ENCODE results near the gene FNIP2. TPM values are rescaled to one million over a fixed set of nuclear protein-coding genes. Genes with fewer than 3 reads are reported as not detected.

The FNIP2 gene
- total and polyA plus RNA-seq, 10 of the 15 experiments (the other 5 are each of a cell fraction or from before 2014, with no cell fraction given): 0.03 to 0.38 (median 0.15) TPM

DNA sequence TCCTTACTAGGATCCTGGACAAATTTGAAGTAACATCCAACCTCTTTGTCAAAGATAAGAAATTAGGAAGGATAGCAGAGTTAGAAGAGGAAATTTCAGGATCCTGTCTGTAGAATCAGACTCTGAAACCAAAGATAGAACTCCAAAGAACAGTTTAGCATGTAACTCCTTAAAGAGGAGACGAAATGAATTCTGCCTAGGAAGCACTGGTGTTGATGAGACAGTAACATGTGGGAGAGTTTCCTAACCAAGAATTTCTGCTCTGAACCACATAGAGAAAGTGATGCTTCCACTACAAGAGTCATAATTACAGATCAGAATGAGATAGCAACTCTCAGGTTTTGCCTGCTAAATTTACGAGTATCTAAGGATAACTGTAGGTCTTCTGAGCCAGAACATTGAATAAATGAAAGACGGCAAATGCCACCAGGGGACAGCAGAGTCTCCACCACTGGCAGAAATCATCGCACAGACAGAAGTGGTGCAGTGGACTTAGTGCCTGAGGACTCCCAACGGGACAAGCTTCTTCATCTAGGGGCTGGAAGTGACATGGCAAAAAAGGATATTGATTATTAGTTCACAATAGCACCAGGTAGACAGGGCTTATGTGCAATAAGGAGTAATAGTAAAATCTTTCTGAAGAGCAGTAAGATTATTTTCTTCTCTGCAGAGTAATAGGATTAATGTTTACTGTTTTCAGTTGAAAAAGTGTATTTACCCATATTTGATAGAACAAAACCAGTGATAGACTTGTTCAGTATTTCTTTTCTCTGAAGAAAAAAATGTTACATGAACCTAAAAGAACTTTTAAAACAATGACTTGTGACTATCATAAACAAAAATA is 38.9 kb upstream of the FNIP2 start (continued):
- 0 out of 2 replicates have a peak, but pooled peaks have one; percentile 14 for TF ChIP-seq RFX5 (IDR thresholded peaks at IDR 0.05; ENCODE audit: low read depth, low read length)
- TF ChIP-seq, protein P1, sequence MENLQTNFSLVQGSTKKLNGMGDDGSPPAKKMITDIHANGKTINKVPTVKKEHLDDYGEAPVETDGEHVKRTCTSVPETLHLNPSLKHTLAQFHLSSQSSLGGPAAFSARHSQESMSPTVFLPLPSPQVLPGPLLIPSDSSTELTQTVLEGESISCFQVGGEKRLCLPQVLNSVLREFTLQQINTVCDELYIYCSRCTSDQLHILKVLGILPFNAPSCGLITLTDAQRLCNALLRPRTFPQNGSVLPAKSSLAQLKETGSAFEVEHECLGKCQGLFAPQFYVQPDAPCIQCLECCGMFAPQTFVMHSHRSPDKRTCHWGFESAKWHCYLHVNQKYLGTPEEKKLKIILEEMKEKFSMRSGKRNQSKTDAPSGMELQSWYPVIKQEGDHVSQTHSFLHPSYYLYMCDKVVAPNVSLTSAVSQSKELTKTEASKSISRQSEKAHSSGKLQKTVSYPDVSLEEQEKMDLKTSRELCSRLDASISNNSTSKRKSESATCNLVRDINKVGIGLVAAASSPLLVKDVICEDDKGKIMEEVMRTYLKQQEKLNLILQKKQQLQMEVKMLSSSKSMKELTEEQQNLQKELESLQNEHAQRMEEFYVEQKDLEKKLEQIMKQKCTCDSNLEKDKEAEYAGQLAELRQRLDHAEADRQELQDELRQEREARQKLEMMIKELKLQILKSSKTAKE (IDR thresholded peaks at IDR 0.05; ENCODE audit: low read depth, poor library complexity, severe bottlenecking): peak; percentile 17

DNA sequence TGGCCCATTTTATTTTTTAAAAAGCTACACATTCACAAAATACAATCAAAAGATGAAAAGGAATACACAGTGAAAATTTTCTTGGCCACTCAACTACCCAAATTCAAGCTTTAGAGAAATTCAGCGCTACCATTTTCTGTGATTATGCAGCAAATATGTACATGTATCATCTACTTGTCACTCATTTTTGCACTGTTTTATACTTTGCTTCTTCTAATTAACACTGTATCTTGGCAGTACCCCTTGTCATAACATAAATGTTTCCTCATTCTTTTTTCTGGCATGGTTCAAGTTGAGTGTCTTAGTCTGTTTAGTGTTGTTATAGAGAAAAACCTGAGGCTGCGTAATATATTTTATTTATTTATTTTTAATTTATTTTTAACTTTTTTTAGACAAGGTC is 30.0 kb upstream of the FNIP2 start:
- H3K9ac ChIP-seq (ENCODE audit: control insufficient read depth, insufficient read depth, low read length): no peak overlapping the region
- no peaks in the 10 kb centered on the region for H4K20me1 ChIP-seq (ENCODE audit: control insufficient read depth, insufficient read depth)
- SMC1A ChIA-PET (ENCODE audit: uncharacterized antibody, unreplicated experiment): interaction anchor here (0.6 to 0.7 kb wide), 2 partner anchors 17 to 59 kb away, joined by 3 read pairs; no protein-coding TSS in a partner anchor
- POLR2A ChIA-PET: no interaction called here
- RAD21 ChIA-PET (ENCODE audit: unreplicated experiment): interaction anchor here (1.3 kb wide), 1 partner anchor 277 kb away, joined by 3 read pairs; no protein-coding TSS in a partner anchor
- no peak overlapping the region for H3K4me2 ChIP-seq (ENCODE audit: control insufficient read depth, insufficient read depth)
- ATAC-seq (no peak), FAIRE-seq (no peak), DNase-seq (ENCODE audit: low read depth, low spot score) (no peak)
- H2AFZ ChIP-seq (ENCODE audit: control insufficient read depth, low read depth, low read length): no peak overlapping the region
- WGBS (ENCODE audit: insufficient coverage, insufficient replicate concordance, low lambda C conversion rate, missing lambda C conversion rate): 98% methylated on average over 2 of the region's 2 CpGs
- H3K79me2 ChIP-seq (ENCODE audit: control insufficient read depth, insufficient read depth, low read length): no peaks in the 10 kb centered on the region
- H3K27me3 ChIP-seq (replicated peaks in 1 of 2; ENCODE audit: control insufficient read depth in 2 of 2, insufficient read depth in 2 of 2, low read length in 1 of 2): 0 out of 4 replicates have a peak, but pooled peaks cover 0 to 4% of the 10 kb centered on the region in 2 experiments
- H3K27ac ChIP-seq (ENCODE audit: control insufficient read depth, insufficient read depth): no peak overlapping the region
- in situ Hi-C loops (cut with MboI): no loop called here
- no peaks in the 10 kb centered on the region for H3K4me1 ChIP-seq (ENCODE audit: control insufficient read depth, insufficient read depth, low read length)
- CTCF ChIA-PET: interaction anchor here (0.9 kb wide), 1 partner anchor 107 kb away, joined by 3 read pairs; no protein-coding TSS in a partner anchor
- BruUV-seq (replicated peaks): no TSS peak
- H3K9me3 ChIP-seq (replicated peaks; ENCODE audit: control insufficient read depth, insufficient read depth, low read length): no peaks in the 10 kb centered on the region
- intact Hi-C loops (cut with micrococcal nuclease; ENCODE audit: unreplicated experiment): no loop called here
- no peaks in the 10 kb centered on the region for H3K36me3 ChIP-seq (ENCODE audit: control insufficient read depth in 2 of 2, insufficient read depth in 2 of 2, low read length in 1 of 2)
- H3K4me3 ChIP-seq: no peak overlapping the region
- TF ChIP-seq KLF5 (IDR thresholded peaks at IDR 0.05; ENCODE audit: partially characterized antibody): no peak
- TF ChIP-seq, protein P2, sequence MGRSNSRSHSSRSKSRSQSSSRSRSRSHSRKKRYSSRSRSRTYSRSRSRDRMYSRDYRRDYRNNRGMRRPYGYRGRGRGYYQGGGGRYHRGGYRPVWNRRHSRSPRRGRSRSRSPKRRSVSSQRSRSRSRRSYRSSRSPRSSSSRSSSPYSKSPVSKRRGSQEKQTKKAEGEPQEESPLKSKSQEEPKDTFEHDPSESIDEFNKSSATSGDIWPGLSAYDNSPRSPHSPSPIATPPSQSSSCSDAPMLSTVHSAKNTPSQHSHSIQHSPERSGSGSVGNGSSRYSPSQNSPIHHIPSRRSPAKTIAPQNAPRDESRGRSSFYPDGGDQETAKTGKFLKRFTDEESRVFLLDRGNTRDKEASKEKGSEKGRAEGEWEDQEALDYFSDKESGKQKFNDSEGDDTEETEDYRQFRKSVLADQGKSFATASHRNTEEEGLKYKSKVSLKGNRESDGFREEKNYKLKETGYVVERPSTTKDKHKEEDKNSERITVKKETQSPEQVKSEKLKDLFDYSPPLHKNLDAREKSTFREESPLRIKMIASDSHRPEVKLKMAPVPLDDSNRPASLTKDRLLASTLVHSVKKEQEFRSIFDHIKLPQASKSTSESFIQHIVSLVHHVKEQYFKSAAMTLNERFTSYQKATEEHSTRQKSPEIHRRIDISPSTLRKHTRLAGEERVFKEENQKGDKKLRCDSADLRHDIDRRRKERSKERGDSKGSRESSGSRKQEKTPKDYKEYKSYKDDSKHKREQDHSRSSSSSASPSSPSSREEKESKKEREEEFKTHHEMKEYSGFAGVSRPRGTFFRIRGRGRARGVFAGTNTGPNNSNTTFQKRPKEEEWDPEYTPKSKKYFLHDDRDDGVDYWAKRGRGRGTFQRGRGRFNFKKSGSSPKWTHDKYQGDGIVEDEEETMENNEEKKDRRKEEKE (IDR thresholded peaks at IDR 0.05): no peak
- TF ChIP-seq SMAD1 (IDR thresholded peaks at IDR 0.05; ENCODE audit: low read depth, partially characterized antibody): no peak
- no peak for TF ChIP-seq MEF2B (IDR thresholded peaks at IDR 0.05; ENCODE audit: partially characterized antibody, poor library complexity, severe bottlenecking)
- no peak for TF ChIP-seq HDAC2 (IDR thresholded peaks at IDR 0.05)
- TF ChIP-seq MEF2A (IDR thresholded peaks at IDR 0.05; ENCODE audit: insufficient read depth, low read depth, low read length): no peak
- TF ChIP-seq NR2F1 (conservative IDR thresholded peaks at IDR 0.05): no peak
- no peak for TF ChIP-seq NFXL1 (IDR thresholded peaks at IDR 0.05; ENCODE audit: borderline replicate concordance)
- no peak for TF ChIP-seq BMI1 (IDR thresholded peaks at IDR 0.05; ENCODE audit: borderline replicate concordance)
- TF ChIP-seq SREBF2 (IDR thresholded peaks at IDR 0.05; ENCODE audit: low read length): no peak
- TF ChIP-seq, protein P3, sequence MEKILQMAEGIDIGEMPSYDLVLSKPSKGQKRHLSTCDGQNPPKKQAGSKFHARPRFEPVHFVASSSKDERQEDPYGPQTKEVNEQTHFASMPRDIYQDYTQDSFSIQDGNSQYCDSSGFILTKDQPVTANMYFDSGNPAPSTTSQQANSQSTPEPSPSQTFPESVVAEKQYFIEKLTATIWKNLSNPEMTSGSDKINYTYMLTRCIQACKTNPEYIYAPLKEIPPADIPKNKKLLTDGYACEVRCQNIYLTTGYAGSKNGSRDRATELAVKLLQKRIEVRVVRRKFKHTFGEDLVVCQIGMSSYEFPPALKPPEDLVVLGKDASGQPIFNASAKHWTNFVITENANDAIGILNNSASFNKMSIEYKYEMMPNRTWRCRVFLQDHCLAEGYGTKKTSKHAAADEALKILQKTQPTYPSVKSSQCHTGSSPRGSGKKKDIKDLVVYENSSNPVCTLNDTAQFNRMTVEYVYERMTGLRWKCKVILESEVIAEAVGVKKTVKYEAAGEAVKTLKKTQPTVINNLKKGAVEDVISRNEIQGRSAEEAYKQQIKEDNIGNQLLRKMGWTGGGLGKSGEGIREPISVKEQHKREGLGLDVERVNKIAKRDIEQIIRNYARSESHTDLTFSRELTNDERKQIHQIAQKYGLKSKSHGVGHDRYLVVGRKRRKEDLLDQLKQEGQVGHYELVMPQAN (conservative IDR thresholded peaks at IDR 0.05): no peak

Data from GM12878 (cell line).